SK-N-SH (cell line): ENCODE measurements around the gene CNN2.

Source experiments
- CTCF ChIP-seq: fragments of 200-600 bp; sonication (generic); IDR thresholded peaks from 2 replicates; pipeline ENCODE4 v1.6.1; 2017; ENCODE audit warnings: antibody characterized with exemption, mild to moderate bottlenecking, moderate library complexity
- FOXM1 ChIP-seq: IDR thresholded peaks from 2 replicates; pipeline ENCODE4 v1.4.0; 2012; ENCODE audit warnings: low read depth, mild to moderate bottlenecking
- GABPA ChIP-seq: IDR thresholded peaks from 2 replicates; pipeline ENCODE4 v1.4.0; 2012; ENCODE audit warnings: low read depth, mild to moderate bottlenecking
- JUND ChIP-seq: IDR thresholded peaks from 2 replicates; pipeline ENCODE4 v1.4.0; 2012
- POLR2AphosphoS5 ChIP-seq: IDR thresholded peaks from 2 replicates; pipeline ENCODE4 v1.6.1; 2012; ENCODE audit warnings: low read depth, low read length
- SIN3A ChIP-seq: IDR thresholded peaks from 2 replicates; pipeline ENCODE4 v1.6.1; 2012; ENCODE audit warnings: low read depth, mild to moderate bottlenecking, low read length, moderate library complexity, borderline replicate concordance
- SMC3 ChIP-seq: IDR thresholded peaks from 2 replicates; pipeline ENCODE4 v1.6.1; 2012; ENCODE audit warnings: low read depth, low read length, improper control_type of control experiment
- TAF1 ChIP-seq: IDR thresholded peaks from 2 replicates; pipeline ENCODE4 v1.6.1; 2012; ENCODE audit warnings: low read depth, mild to moderate bottlenecking, low read length, moderate library complexity, borderline replicate concordance
- YY1 ChIP-seq: IDR thresholded peaks from 2 replicates; pipeline ENCODE4 v1.4.0; 2012; ENCODE audit warnings: low read depth, mild to moderate bottlenecking

GRCh38 chr19:1081301-1082164 is 55.1 kb downstream of the CNN2 start:
- TF ChIP-seq SIN3A: no peak
- no peak for TF ChIP-seq SMC3
- peak; percentile 32 for TF ChIP-seq CTCF
- no peak for TF ChIP-seq JUND
- no peak for TF ChIP-seq POLR2AphosphoS5
- TF ChIP-seq YY1: no peak
- no peak for TF ChIP-seq TAF1
- TF ChIP-seq GABPA: no peak
- no peak for TF ChIP-seq FOXM1
